Ishikawa (cell line): Measurements from ENCODE around the gene LSMEM2.

Source experiments
- EGR1 ChIP-seq: IDR thresholded peaks from 2 replicates; pipeline ENCODE4 v1.6.1; 2012
- EP300 ChIP-seq: IDR thresholded peaks from 2 replicates; pipeline ENCODE4 v1.6.1; 2012; ENCODE audit warnings: borderline replicate concordance
- NFIC ChIP-seq: IDR thresholded peaks from 2 replicates; pipeline ENCODE4 v1.6.1; 2012
- RAD21 ChIP-seq: IDR thresholded peaks from 2 replicates; pipeline ENCODE4 v1.6.1; 2012; ENCODE audit warnings: low read depth
- YY1 ChIP-seq: IDR thresholded peaks from 2 replicates; pipeline ENCODE4 v1.6.1; 2012; ENCODE audit warnings: low read depth
- TF ChIP-seq, protein P1 (sequence below): IDR thresholded peaks from 2 replicates; pipeline ENCODE4 v1.6.1; 2012
- TF ChIP-seq, protein P2 (sequence below): IDR thresholded peaks from 2 replicates; pipeline ENCODE4 v1.6.1; 2012; ENCODE audit warnings: low read depth, mild to moderate bottlenecking

DNA sequence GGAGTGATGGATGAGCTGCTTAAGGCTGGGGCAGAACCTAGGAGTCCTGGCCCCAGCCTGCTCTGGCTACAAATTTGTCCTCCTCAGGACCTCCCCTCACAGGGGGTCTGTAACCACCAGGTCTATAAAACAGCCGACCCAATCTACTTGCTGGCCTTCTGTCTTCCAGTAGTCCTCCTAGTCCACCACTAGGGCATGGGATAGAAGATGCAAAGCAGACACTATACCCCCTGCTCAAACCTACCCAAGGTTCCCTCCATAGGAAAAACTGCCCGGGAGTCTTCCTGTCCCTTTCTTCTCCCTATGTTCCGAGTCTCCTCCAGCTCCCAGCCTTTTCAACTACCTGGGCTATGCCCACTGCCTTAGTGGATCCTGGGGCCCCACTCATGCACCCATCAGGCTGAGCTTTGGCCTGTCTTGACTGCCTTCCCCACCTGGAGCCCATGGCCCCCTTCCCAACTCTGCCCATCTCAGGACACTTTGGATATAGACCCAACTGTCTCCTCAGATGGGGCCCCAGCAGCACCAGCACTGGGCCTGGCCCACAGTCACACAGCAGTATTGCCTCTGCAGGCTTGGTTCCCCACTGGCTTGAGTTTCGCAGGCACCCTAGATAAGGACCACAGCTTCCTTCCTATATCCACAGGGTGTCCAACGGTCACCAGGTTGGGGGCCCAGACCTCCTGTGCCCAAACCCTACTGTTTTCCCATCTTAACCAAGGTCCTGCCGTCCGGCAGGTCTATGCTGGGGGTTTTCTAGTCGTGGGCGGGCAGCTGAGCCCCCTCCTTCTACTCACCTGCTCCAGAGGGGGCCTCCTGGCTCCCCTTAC is 19.2 kb downstream of the LSMEM2 start:
- TF ChIP-seq, protein P1, sequence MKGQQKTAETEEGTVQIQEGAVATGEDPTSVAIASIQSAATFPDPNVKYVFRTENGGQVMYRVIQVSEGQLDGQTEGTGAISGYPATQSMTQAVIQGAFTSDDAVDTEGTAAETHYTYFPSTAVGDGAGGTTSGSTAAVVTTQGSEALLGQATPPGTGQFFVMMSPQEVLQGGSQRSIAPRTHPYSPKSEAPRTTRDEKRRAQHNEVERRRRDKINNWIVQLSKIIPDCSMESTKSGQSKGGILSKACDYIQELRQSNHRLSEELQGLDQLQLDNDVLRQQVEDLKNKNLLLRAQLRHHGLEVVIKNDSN: no peak
- TF ChIP-seq EP300: no peak
- no peak for TF ChIP-seq EGR1
- TF ChIP-seq, protein P2, sequence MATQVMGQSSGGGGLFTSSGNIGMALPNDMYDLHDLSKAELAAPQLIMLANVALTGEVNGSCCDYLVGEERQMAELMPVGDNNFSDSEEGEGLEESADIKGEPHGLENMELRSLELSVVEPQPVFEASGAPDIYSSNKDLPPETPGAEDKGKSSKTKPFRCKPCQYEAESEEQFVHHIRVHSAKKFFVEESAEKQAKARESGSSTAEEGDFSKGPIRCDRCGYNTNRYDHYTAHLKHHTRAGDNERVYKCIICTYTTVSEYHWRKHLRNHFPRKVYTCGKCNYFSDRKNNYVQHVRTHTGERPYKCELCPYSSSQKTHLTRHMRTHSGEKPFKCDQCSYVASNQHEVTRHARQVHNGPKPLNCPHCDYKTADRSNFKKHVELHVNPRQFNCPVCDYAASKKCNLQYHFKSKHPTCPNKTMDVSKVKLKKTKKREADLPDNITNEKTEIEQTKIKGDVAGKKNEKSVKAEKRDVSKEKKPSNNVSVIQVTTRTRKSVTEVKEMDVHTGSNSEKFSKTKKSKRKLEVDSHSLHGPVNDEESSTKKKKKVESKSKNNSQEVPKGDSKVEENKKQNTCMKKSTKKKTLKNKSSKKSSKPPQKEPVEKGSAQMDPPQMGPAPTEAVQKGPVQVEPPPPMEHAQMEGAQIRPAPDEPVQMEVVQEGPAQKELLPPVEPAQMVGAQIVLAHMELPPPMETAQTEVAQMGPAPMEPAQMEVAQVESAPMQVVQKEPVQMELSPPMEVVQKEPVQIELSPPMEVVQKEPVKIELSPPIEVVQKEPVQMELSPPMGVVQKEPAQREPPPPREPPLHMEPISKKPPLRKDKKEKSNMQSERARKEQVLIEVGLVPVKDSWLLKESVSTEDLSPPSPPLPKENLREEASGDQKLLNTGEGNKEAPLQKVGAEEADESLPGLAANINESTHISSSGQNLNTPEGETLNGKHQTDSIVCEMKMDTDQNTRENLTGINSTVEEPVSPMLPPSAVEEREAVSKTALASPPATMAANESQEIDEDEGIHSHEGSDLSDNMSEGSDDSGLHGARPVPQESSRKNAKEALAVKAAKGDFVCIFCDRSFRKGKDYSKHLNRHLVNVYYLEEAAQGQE: no peak
- no peak for TF ChIP-seq RAD21
- TF ChIP-seq YY1: no peak
- no peak for TF ChIP-seq NFIC
